Mesothelial cell of epicardium (in vitro differentiated cells): ENCODE data around the gene FGF11. TPM values are rescaled to one million over a fixed set of nuclear protein-coding genes. Genes with fewer than 3 reads are reported as not detected.

Experiments used
- DNase-seq, 2 experiments: peaks; one replicate each; pipeline ENCODE4 v3.0.0; 2021; ENCODE audit warnings: low spot score in 2 of 2; ENCODE audit not compliant: unreplicated experiment in 2 of 2
- H3K27ac Mint-ChIP-seq: 2 replicates; pipeline ENCODE4 v1.8.0; 2021; ENCODE audit warnings: mixed read lengths
- H3K27me3 Mint-ChIP-seq: 2 replicates; pipeline ENCODE4 v1.8.0; 2021; ENCODE audit warnings: low read depth, mixed read lengths
- H3K36me3 Mint-ChIP-seq: 2 replicates; pipeline ENCODE4 v1.8.0; 2021; ENCODE audit warnings: mixed read lengths
- H3K4me1 Mint-ChIP-seq: 2 replicates; pipeline ENCODE4 v1.8.0; 2021; ENCODE audit warnings: mixed read lengths
- H3K4me3 Mint-ChIP-seq: 2 replicates; pipeline ENCODE4 v1.8.0; 2021; ENCODE audit warnings: mild to moderate bottlenecking, moderate library complexity, mixed read lengths
- H3K9me3 Mint-ChIP-seq: 2 replicates; pipeline ENCODE4 v1.8.0; 2021; ENCODE audit warnings: mixed read lengths
- total RNA-seq: library from RNA; stranded (reverse); gene quantifications from 3 replicates; pipeline ENCODE4 v1.2.1, GENCODE V29; 2021
- TF ChIP-seq, protein P1 (sequence below): fragments of 200-600 bp; sonication (generic); IDR thresholded peaks from one replicate; pipeline ENCODE4 v1.5.0; 2021; ENCODE audit warnings: antibody characterized with exemption; ENCODE audit not compliant: unreplicated experiment

The FGF11 gene
- total RNA-seq, 1 donor from 2014 or later, result 26.8 TPM

DNA sequence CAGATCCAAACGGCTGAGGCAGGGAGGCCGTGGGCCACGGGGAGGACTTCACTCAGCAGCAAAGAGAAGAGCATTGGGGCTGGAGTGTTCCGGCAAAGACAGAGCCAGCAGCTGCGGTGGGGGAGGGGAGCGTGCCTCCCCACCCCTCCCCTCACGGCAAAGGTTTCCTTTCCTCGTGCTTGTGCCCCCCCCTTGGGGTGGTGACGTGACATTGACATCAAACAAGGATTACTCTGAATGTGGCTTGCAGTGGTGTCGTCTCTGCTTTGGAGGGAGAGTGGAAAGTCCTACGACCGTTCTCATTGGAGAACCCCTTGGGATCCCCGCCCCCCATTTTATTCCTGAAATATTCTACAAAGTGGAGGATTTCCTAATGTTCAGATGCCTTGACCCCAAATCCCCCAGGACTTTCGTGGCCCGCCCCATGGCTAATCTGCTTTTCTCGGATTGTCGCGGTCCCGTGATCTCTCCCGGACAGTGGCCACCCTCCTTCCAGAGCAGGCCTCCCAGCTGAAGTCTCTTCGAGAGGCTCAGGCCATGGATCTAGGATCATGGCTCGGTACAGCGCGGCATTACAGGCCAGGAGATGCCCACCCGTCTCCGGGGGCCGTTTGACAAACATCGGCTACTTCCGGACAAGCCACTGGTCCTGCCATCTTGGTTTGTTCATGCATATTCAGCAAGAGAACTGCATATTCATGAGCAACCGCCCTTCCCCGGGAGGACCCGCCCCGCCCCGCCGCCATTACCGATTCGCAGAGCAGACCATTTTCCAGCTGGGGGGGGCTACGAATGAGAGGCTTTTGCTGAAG lies 44.1 kb downstream of the FGF11 start:
- DNase-seq, result peak; percentile 80 to 86
- TF ChIP-seq, protein P1, sequence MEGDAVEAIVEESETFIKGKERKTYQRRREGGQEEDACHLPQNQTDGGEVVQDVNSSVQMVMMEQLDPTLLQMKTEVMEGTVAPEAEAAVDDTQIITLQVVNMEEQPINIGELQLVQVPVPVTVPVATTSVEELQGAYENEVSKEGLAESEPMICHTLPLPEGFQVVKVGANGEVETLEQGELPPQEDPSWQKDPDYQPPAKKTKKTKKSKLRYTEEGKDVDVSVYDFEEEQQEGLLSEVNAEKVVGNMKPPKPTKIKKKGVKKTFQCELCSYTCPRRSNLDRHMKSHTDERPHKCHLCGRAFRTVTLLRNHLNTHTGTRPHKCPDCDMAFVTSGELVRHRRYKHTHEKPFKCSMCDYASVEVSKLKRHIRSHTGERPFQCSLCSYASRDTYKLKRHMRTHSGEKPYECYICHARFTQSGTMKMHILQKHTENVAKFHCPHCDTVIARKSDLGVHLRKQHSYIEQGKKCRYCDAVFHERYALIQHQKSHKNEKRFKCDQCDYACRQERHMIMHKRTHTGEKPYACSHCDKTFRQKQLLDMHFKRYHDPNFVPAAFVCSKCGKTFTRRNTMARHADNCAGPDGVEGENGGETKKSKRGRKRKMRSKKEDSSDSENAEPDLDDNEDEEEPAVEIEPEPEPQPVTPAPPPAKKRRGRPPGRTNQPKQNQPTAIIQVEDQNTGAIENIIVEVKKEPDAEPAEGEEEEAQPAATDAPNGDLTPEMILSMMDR, result no peak
- Mint-ChIP-seq H3K9me3 (no peaks in the 10 kb centered on the region), H3K4me1 (peaks cover 63% of the 10 kb centered on the region), H3K27me3 (no peaks in the 10 kb centered on the region), H3K4me3 (peak overlapping the region; percentile 97), H3K36me3 (no peaks in the 10 kb centered on the region), H3K27ac (peak overlapping the region; percentile 100)

DNA sequence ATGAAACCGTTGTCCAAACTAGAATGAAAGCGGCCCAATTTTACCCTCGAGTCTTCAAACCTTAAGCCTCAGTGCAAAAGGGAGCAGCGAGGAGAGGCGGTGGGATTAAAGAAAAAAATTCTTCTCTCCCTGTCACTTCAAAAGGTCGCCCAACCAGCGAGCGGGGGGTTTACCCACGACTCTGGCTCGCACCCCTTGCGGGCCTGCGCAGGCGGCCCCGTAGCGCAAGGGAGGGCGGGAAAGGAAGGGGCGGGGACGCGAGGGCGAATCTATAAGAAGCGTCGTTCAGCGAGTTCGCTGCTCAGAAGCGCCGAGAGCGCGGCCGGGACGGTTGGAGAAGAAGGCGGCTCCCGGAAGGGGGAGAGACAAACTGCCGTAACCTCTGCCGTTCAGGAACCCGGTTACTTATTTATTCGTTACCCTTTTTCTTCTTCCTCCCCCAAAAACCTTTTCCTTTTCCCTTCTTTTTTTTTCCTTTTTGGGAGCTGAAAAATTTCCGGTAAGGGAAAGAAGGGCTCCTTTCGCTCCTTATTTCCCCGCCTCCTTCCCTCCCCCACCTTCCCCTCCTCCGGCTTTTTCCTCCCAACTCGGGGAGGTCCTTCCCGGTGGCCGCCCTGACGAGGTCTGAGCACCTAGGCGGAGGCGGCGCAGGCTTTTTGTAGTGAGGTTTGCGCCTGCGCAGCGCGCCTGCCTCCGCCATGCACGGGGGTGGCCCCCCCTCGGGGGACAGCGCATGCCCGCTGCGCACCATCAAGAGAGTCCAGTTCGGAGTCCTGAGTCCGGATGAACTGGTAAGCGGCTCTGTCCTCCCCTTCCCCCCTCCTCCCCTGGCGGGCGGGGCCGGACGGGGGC lies 45.0 kb downstream of the FGF11 start, which contains the start of gene POLR2A:
Gene POLR2A, plus strand, starts transcription at position 300 of the 852 bp plus-strand sequence.
- H3K9me3 Mint-ChIP-seq, result no peaks in the 10 kb centered on the region
- H3K36me3 Mint-ChIP-seq, result no peaks in the 10 kb centered on the region

DNA sequence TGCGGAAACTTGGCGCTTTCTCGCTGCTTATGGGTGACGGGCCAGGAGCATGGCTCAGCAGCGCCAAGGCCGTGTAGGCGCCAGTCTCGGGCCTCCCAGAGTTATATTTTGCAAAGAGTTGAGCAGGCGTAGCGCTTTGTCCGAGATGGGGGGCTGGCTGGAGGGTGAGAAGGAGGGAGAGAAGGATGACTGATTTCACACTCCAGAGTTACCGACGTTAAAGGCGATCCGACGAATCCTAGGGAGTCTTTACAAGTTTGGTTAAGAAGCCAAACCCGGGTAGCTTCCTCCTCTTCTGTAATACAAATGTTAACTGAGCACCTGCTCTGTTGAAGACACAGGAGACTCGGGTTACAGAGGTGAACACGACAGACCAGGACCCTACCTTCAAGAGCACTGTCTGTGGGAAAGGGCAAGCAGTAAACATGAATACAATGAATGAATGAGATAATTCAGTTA lies 45.6 kb downstream of the FGF11 start:
- H3K9me3 Mint-ChIP-seq, result no peaks in the 10 kb centered on the region
- DNase-seq, result no peak
- peaks cover 67% of the 10 kb centered on the region for H3K4me1 Mint-ChIP-seq
- peak overlapping the region; percentile 97 for H3K4me3 Mint-ChIP-seq
- no peaks in the 10 kb centered on the region for H3K27me3 Mint-ChIP-seq
- TF ChIP-seq, protein P1, result no peak
- H3K27ac Mint-ChIP-seq, result peak overlapping the region; percentile 100
- H3K36me3 Mint-ChIP-seq, result peaks cover under 1% of the 10 kb centered on the region

More for the DNA sequence above, 45.0 kb downstream of the FGF11 start, which contains the start of gene POLR2A:
- DNase-seq, result peak; percentile 96 to 98
- H3K4me1 Mint-ChIP-seq, result peaks cover 67% of the 10 kb centered on the region
- H3K4me3 Mint-ChIP-seq, result peak within 1 kb of the TSS; percentile 97
- TF ChIP-seq, protein P1, result no peak
- peak within 1 kb of the TSS; percentile 100 for H3K27ac Mint-ChIP-seq
- H3K27me3 Mint-ChIP-seq, result no peaks in the 10 kb centered on the region

DNA sequence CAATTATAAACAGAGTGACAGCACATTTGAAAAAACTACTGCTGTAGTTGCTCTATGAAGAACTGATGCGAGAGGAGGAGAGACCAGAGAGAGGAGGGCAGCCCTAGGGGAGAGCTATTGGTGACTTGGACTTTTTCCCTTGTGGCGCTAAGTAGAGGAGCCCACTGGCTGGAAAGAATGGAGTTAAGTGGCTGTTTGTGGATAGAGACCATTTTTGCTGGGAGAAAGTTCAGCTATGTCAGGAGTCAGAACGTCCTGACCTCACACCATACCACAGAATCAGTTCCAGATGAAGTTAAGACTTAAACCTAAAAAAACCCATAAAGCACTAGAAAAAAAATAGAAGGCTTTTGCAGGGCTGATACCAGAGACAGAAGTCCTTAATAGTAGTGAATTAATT lies 46.9 kb downstream of the FGF11 start:
- Mint-ChIP-seq H3K4me3 (peak overlapping the region; percentile 97), H3K4me1 (peaks cover 60% of the 10 kb centered on the region), H3K9me3 (no peaks in the 10 kb centered on the region), H3K27me3 (no peaks in the 10 kb centered on the region), H3K36me3 (peaks cover 6% of the 10 kb centered on the region), H3K27ac (peak overlapping the region; percentile 37)
- TF ChIP-seq, protein P1, result no peak
- DNase-seq, result no peak

DNA sequence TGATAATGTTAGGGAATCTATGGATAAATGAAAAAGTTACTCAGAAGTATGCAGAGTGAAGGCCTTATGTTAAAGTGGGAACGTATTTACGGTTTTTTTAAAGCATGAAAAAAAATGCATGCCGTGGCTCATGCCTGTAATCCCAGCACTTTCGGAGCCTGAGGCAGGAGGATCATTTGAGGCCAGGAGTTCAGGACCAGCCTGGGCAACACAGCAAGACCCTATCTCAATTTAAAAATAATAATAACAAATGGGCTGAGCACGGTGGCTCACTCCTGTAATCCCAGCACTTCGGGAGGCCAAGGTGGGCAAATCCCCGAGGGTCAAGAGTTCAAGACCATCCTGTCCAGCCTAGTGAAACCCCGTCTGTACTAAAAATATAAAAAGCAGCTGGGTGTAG lies 50.8 kb downstream of the FGF11 start:
- H3K36me3 Mint-ChIP-seq, result peaks cover 14% of the 10 kb centered on the region
- DNase-seq, result no peak
- no peak overlapping the region for H3K4me3 Mint-ChIP-seq
- peaks cover 33% of the 10 kb centered on the region for H3K4me1 Mint-ChIP-seq
- peak overlapping the region; percentile 5 for H3K27ac Mint-ChIP-seq
- H3K9me3 Mint-ChIP-seq, result no peaks in the 10 kb centered on the region
- TF ChIP-seq, protein P1, result no peak
- no peaks in the 10 kb centered on the region for H3K27me3 Mint-ChIP-seq
